NCI-H226 (cell line): Measurements from ENCODE around the gene TLR9.

Experiments used
- DNase-seq: peaks from one replicate; pipeline ENCODE4 v3.0.0-alpha.2; 2015

TLR9 gene

DNA sequence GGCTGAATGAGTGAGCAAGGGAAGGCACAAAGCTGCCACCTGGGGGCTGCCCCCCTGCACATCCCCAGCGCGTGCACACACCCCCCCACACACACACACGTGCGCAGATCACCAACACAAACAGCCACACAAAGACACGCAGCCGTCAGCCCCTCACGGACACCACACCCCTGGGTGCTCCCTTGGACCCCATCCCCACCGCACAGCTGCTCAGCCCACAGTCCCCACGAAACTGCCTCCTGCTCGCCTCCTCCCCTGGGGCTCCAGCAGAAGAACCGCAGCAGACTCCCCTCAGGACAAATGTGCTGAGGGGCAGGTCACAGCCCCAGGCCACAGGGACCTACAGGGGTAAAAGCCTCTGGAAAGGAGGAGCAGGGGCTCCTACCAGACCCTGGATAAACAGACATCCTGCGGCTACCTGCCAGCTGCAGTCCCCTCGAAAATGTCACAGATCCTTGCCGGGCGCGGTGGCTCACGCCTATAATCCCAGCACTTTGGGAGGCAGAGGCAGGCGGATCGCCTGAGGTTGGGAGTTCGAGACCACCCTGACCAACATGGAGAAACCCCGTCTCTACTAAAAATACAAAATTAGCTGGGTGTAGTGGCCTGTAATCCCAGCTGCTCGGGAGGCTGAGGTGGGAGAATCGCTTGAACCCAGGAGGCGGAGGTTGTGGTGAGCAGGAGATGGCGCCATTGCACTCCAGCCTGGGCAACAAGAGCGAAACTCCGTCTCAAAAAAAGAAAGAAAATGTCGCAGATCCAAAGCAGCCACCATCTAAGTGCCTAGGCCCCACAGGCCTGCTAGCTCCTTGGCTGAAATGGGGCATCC lies 7.0 kb upstream of the TLR9 start:
- no peak for DNase-seq

GRCh38 chr3:52231502-52232278 lies 6.2 kb upstream of the TLR9 start:
- DNase-seq, result no peak

DNA sequence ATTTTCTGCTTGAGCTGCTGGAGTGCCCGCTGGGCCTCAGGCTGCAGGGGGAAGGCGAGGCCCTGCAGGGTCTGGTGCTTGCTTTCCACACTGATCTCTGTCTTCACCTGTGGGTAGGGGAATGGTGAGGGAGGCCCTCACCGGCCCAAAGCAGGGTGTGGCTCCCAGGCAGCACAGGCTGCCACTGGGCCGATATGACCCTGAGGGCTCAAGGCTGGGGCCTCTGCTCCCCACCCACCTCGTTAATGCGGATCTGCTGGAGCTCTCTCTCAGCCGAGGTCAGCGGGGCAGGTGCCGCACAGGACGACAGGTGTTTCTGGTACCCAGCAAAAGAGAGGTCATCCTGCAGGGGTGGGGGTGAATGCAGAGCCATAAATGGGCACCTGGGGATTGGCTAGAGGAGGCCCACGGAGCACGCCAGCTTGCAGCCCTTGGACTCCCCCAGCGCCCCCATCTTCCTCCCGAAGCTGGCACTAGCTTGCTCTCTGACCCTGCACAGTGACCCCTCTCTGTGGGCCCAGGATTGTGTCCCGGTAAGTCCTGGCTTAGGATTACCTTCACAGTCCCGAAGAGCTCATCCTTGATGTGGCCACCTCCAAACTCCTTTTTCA lies 5.5 kb upstream of the TLR9 start:
- no peak for DNase-seq

DNA sequence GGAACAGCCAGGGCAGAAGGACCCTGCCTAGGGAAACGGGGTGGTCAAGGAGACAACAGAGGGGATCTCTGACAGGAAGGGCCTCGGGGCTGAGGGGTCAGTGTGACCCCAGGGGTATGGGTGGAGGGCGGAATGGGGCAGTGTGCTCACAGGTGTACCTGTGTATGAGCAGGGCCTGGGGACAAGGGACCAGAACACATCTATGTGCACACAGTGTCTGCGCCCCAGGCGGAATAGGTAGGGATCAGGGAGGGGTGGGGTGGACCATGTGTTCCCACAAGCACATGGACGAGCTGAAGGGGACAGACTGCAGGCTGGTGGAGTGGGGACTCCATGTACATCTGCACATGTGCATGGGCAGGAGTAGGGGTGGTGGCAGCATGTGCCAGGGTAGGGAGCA lies 5.0 kb upstream of the TLR9 start:
- DNase-seq, result no peak

DNA sequence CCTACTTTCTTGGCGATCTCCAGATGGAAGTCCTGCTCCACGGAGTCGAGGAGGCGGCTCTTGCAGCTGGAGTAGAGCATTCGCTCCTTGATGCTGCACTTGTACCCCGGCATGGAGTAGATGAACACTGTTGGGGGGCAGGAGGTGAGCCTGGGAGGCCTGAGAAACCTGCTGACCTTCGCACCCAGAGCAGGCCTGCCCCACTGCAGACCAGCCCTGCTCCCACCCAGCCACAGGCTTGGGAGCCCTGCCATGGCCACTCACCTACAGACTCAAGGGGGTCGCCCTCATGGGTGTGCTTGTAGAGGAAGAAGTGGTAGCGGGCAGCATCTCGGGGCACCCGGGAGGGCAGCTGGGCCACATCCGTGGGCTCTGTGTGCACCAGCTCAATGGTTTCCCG lies 4.2 kb upstream of the TLR9 start:
- DNase-seq, result no peak

DNA sequence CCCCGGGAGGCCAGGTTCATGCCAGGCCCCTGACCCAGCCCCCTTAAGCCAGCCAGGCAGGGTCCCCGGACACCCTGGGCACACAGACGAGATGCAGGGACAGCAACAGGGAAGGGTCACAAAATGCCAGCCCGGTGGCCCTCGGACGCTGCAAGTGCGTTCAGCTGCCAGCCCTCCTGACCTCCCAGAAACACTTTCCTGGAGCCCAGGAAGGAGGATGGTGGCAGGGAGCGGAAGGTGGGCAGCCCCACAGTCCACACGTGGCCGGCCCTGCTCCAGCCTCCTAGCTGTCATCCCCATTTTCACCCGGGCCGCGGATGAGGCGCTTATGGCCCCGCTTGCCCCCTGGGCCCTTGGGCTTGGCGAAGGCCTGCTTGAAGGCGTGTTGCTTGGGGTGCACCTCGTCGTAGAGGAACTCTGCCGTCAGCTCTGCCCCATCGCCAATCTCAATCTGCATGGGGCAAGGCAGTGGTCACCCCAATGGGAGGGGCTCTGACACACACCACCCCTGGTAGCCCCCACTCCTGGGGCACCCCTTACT lies 3.4 kb upstream of the TLR9 start:
- no peak for DNase-seq

GRCh38 chr3:52228266-52228665 lies 2.8 kb upstream of the TLR9 start:
- no peak for DNase-seq

- DNase-seq, result no peak
These were observed 2.3 kb upstream of the TLR9 start for GRCh38 chr3:52227766-52228165.

- DNase-seq, result no peak
These were observed 1.7 kb upstream of the TLR9 start for GRCh38 chr3:52227117-52227516.

DNA sequence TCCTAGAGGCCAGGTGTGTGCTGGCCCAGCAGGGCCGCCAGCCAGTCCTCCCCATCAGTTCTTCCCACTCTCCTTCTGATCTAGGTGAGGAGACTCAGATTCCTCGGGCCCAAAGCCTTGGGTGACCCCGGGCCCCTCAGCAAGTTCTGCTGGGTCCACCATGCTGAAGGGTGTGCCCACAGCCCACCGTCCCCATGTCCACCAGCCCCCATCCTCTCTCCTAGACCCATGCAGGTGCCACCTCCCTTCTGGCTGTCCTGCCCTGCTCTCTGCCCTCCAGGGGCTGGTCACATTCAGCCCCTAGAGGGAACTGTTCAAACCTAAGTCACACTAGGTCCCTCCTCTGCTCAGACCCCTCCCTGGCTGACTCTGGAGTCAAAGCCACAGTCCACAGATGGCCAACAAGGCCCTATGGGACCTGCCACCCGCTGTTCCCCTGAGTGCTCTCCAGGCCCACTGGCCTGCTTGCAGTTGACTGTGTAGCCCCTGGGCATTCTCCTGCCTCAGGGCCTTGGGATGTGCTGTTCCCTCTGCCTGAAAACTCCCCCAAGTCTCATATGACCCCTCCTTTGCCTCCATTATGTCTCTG lies 878 bp upstream of the TLR9 start:
- DNase-seq, result no peak

GRCh38 chr3:52223449-52224408 lies 1.7 kb downstream of the TLR9 start:
- DNase-seq, result no peak

DNA sequence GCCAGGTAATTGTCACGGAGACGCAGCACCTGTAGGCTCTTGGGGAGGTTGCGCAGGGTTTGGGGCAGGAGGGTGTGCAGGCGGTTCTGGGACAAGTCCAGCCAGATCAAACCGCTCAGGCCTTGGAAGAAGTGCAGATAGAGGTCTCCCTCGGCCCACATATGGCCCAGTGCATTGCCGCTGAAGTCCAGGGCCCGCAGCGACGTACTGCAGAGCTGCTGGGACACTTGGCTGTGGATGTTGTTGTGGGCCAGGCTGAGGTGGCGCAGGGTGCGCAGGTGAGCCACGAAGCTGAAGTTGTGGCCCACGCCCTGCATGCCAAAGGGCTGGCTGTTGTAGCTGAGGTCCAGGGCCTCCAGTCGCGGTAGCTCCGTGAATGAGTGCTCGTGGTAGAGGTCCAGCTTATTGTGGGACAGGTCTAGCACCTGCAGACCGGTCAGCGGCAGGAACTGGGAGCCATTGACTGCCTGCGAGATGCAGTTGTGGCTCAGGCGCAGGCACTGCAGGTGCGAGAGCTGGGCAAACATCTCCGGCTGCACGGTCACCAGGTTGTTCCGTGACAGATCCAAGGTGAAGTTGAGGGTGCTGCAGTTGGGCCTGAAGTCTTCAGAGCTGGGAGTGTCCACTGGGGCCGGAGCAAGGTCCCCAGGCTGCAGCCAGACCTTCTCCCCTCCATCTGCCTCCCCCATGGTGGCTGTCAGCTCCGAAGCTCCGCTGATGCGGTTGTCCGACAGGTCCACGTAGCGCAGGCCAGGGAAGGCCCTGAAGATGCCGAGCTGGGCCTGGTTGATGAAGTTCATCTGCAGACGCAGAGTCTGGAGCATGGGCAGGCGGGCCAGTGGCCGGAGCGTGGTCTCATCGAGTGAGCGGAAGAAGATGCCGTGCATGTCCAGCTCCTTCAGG lies 2.9 kb downstream of the TLR9 start:
- no peak for DNase-seq

DNA sequence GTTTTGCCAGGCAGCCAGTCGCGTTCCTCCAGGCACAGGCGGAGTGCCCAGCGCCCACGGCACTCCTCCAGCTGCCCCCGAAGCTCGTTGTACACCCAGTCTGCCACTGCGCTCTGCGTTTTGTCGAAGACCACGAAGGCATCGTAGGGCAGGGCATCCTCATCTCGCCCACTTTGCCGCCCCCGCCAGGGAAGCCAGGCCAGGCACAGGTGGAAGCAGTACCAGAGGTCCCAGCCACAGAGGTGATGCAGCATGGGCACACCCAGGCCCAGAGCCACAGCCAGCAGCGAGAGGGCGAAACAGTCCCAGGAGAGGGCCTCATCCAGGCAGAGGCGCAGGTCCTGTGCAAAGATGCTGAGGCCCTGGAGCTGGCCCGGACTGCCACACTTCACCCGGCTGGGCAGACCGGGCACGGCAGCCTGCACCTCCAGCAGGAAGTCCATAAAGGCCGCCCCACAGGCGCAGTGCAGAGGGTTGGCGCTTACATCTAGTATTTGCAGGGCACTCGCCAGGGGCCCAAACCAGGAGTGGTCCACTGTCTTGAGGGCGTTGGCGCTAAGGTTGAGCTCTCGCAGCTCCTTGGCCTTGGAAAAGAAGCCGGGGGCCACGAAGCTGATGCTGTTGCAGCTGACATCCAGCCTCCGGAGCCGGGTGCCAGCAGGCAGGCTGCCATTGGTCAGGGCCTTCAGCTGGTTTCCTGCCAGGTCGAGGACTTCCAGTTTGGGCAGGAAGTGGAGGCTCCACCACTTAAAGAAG lies 3.7 kb downstream of the TLR9 start:
- DNase-seq, result no peak

GRCh38 chr3:52221141-52221562 lies 4.3 kb downstream of the TLR9 start:
- DNase-seq, result no peak

GRCh38 chr3:52220380-52221026 lies 4.9 kb downstream of the TLR9 start:
- peak; percentile 56 for DNase-seq

- DNase-seq, result no peak
These were observed 6.4 kb downstream of the TLR9 start for GRCh38 chr3:52218937-52219650.

DNA sequence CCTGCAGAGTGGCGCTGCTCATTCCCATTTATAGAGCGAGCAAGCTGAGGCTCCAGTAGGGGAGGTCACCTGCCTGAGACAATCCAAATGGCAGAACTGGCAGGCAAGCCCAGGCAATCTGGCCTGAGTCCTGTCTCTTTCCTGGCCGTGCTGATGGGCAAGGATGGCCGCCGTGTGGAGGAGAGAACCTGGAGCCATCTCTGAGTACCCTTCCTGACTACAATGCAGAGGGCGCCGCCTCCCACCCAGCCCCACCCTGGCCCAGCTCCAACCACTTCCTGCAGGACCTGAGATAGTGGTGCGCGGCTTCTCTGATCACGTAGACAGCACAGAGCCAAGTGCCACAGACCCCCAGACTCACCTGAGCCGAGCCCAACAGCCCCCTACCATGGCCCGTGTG lies 7.0 kb downstream of the TLR9 start:
- DNase-seq, result no peak

- no peak for DNase-seq
These were observed 7.4 kb downstream of the TLR9 start for GRCh38 chr3:52218026-52218425.

DNA sequence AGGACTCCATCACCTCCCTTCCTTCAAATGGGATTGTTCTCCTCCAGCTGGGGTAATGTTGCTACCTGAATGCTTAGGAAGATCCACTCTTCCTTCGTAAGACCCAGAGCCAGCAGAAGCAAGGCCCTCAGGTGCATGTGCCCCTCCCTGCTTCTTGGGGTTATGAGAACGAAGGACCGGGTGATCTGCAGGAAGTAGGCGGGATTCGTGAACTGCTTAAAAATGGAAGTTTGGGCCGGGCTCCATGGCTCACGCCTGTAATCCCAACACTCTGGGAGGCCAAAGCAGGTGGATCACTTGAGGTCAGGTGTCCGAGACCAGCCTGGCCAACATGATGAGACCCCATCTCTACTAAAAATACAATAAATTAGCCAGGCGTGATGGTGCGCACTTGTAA lies 8.0 kb downstream of the TLR9 start:
- DNase-seq, result no peak
